Endothelial cell of umbilical vein (primary cell): ENCODE results near the gene ICAM5. TPM values are rescaled to one million over a fixed set of nuclear protein-coding genes. Genes with fewer than 3 reads are reported as not detected.
A peak's percentile ranks its signal among the peaks of the same experiment; 100 is the strongest.

Experiments
- BruUV-seq: library from RNA; stranded (reverse); fragments of 400-500 nt; replicated peaks from 2 replicates; lab custom pipeline; 2021; lab: Mats Ljungman, UMichigan
- CTCF ChIA-PET: fragments of 300-600, 350-600 bp; sonication (Branson Sonifier 250); formaldehyde crosslinking; loops from one replicate; lab custom pipeline; 2021; ENCODE audit warnings: antibody characterized with exemption, inconsistent platforms; lab: Charles Lee
- POLR2A ChIA-PET: fragments of 300-600, 350-600 bp; sonication (Branson Sonifier 250); formaldehyde crosslinking; loops from one replicate; lab custom pipeline; 2021; ENCODE audit warnings: antibody characterized with exemption, inconsistent platforms; lab: Charles Lee
- DNase-seq: peaks from one replicate; pipeline ENCODE4 v3.0.0-alpha.2; 2011; ENCODE audit warnings: low read depth, low spot score
- FAIRE-seq: peaks from 2 replicates; lab custom pipeline; 2011; peaks lifted over from hg19 to GRCh38; lab: Jason Lieb, UNC
- H2AFZ ChIP-seq: 2 replicates; pipeline ENCODE4 v1.6.0; 2012; ENCODE audit warnings: low read depth, low read length, control low read depth, inconsistent platforms
- H3K27ac ChIP-seq: 2 replicates; pipeline ENCODE4 v1.5.1; 2011; ENCODE audit warnings: low read depth, mild to moderate bottlenecking, control low read depth, low read length, moderate library complexity; ENCODE audit not compliant: insufficient read depth
- H3K27me3 ChIP-seq, 2 experiments: 2 replicates each; pipeline versions ENCODE4 v1.6.0 to v1.6.1; 2011; ENCODE audit warnings: low read length in 2 of 2, mixed read lengths in 1 of 2; ENCODE audit not compliant: control insufficient read depth in 2 of 2, insufficient read depth in 2 of 2
- H3K36me3 ChIP-seq, 2 experiments: 2 replicates in 1 of 2; 3 replicates in 1 of 2; pipeline ENCODE4 v1.5.1; 2011; ENCODE audit warnings: low read length in 2 of 2, mild to moderate bottlenecking in 1 of 2, moderate library complexity in 1 of 2; ENCODE audit not compliant: control insufficient read depth in 2 of 2, insufficient read depth in 2 of 2; ENCODE audit errors: extremely low read depth in 1 of 2
- H3K4me1 ChIP-seq: 3 replicates; pipeline ENCODE4 v1.5.1; 2011; ENCODE audit warnings: mild to moderate bottlenecking, low read length; ENCODE audit not compliant: control insufficient read depth, insufficient read depth; ENCODE audit errors: extremely low read depth
- H3K4me2 ChIP-seq: 2 replicates; pipeline ENCODE4 v1.6.1; 2011; ENCODE audit warnings: low read length, control low read depth, mixed read lengths; ENCODE audit not compliant: insufficient read depth
- H3K4me3 ChIP-seq, 3 experiments: fragments of 200-600 bp in 1 of 3; sonication (generic), shearing (Covaris generic) in 1 of 3; replicated peaks in 1 of 3; 2 replicates each; pipeline ENCODE4 v1.5.1; 2011 to 2016; ENCODE audit warnings: control low read depth in 3 of 3, low read length in 3 of 3, mild to moderate bottlenecking in 2 of 3, inconsistent platforms in 1 of 3, low read depth in 1 of 3, moderate library complexity in 1 of 3; ENCODE audit not compliant: insufficient read depth in 1 of 3
- H3K79me2 ChIP-seq: 2 replicates; pipeline ENCODE4 v1.6.0; 2012; ENCODE audit warnings: low read length, inconsistent platforms; ENCODE audit not compliant: control insufficient read depth, insufficient read depth
- H3K9ac ChIP-seq: replicated peaks from 2 replicates; pipeline ENCODE3; 2011; ENCODE audit warnings: low read length, control low read depth; ENCODE audit not compliant: insufficient read depth; ENCODE audit errors: extremely low read depth
- H3K9me1 ChIP-seq: replicated peaks from 3 replicates; pipeline ENCODE4 v1.6.0; 2011; ENCODE audit warnings: mild to moderate bottlenecking, low read length; ENCODE audit not compliant: control insufficient read depth, insufficient read depth; ENCODE audit errors: extremely low read depth
- H3K9me3 ChIP-seq: replicated peaks from 2 replicates; pipeline ENCODE4 v1.5.1; 2012; ENCODE audit warnings: low read length, inconsistent platforms; ENCODE audit not compliant: control insufficient read depth, insufficient read depth
- H4K20me1 ChIP-seq: replicated peaks from 2 replicates; pipeline ENCODE3; 2011; ENCODE audit warnings: mild to moderate bottlenecking, low read length; ENCODE audit not compliant: control insufficient read depth, insufficient read depth; ENCODE audit errors: extremely low read depth
- CTCF ChIP-seq, 2 donors: IDR thresholded peaks; 1 replicate in 1 of 2; 2 replicates in 1 of 2; pipeline ENCODE4 v1.5.1; 2011; ENCODE audit warnings: low read length in 2 of 2, mild to moderate bottlenecking in 2 of 2, moderate library complexity in 2 of 2, control low read depth in 1 of 2, inconsistent platforms in 1 of 2, low read depth in 1 of 2; ENCODE audit not compliant: insufficient read depth in 1 of 2; ENCODE audit errors: extremely low read depth in 1 of 2
- EZH2 ChIP-seq: IDR thresholded peaks from 2 replicates; pipeline ENCODE4 v1.6.1; 2012; ENCODE audit warnings: borderline replicate concordance, low read depth, mild to moderate bottlenecking, moderate library complexity, low read length, inconsistent platforms; ENCODE audit not compliant: severe bottlenecking
- FOS ChIP-seq: IDR thresholded peaks from 2 replicates; pipeline ENCODE4 v1.6.1; 2011; ENCODE audit warnings: mild to moderate bottlenecking, low read length, moderate library complexity, borderline replicate concordance; ENCODE audit not compliant: insufficient read depth
- GATA2 ChIP-seq: IDR thresholded peaks from 2 replicates; pipeline ENCODE4 v1.7.0; 2011; ENCODE audit warnings: low read depth, mild to moderate bottlenecking, moderate library complexity, mixed read lengths, low read length; ENCODE audit not compliant: insufficient read length, insufficient read depth
- JUN ChIP-seq: IDR thresholded peaks from 2 replicates; pipeline ENCODE4 v1.6.1; 2011; ENCODE audit warnings: borderline replicate concordance, low read depth; ENCODE audit not compliant: insufficient read length, insufficient read depth
- MAX ChIP-seq: IDR thresholded peaks from 2 replicates; pipeline ENCODE4 v1.6.1; 2011; ENCODE audit not compliant: insufficient read depth, insufficient read length
- MYC ChIP-seq: IDR thresholded peaks from one replicate; pipeline ENCODE4 v1.6.1; 2011; ENCODE audit warnings: mild to moderate bottlenecking, low read depth, low read length
- POLR2A ChIP-seq: IDR thresholded peaks from 2 replicates; pipeline ENCODE4 v1.6.1; 2012; ENCODE audit warnings: low read depth, mild to moderate bottlenecking, control low read depth, low read length
- POLR2AphosphoS5 ChIP-seq: IDR thresholded peaks from 2 replicates; pipeline ENCODE4 v1.6.1; 2012; ENCODE audit warnings: low read depth, mild to moderate bottlenecking, control low read depth, low read length, moderate library complexity; ENCODE audit not compliant: insufficient read depth
- dilution Hi-C: fragments of 300-500 bp; cut with MboI; formaldehyde crosslinking; loops from one replicate; pipeline ENCODE4 v1.15.0; 2019; ENCODE audit warnings: low sequenced_read_pairs; ENCODE audit not compliant: extremely low pct_ligation_motif_present
- intact Hi-C: fragments of 100-400 bp; cut with micrococcal nuclease; formaldehyde crosslinking; loops from one replicate; pipeline ENCODE4 v1.10.0; 2022
- polyA plus RNA-seq, 4 experiments: library from polyadenylated mRNA; depleted of rRNA in 3 of 4; stranded (reverse) in 3 of 4; unstranded in 1 of 4; fragments of >200 nt; gene quantifications; 2 replicates each; pipeline versions ENCODE4 v1.2.1 to v1.2.3, GENCODE V29; 2011 to 2012; ENCODE audit warnings: missing spikeins in 1 of 4
- total RNA-seq: library from RNA; stranded (reverse); gene quantifications from 2 replicates; pipeline ENCODE4 v1.2.3, GENCODE V29; 2021

Gene ICAM5
- total and polyA plus RNA-seq, 2 donors (not counting 3 experiments of a cell fraction or from before 2014, with no cell fraction given), result 0.10 to 0.40 TPM

GRCh38 chr19:10290357-10290875 lies 664 bp downstream of the ICAM5 start:
- intact Hi-C loops (loop anchor here (2.0 kb wide), 1 partner anchor 44 kb away; no protein-coding TSS in a partner anchor), dilution Hi-C loops (no loop called here)
- no peak overlapping the region for H3K4me3 ChIP-seq
- no peaks in the 10 kb centered on the region for H4K20me1 ChIP-seq
- peaks cover 47 to 62% of the 10 kb centered on the region in 2 experiments for H3K27me3 ChIP-seq
- H2AFZ ChIP-seq, result no peak overlapping the region
- DNase-seq (no peak), FAIRE-seq (no peak)
- H3K4me1 ChIP-seq, result peaks cover 29% of the 10 kb centered on the region
- TF ChIP-seq MYC (no peak), POLR2A (no peak), JUN (no peak), MAX (no peak), EZH2 (no peak), FOS (no peak), CTCF (IDR thresholded peaks at IDR 0.05; ENCODE audit: extremely low read depth in 1 of 2, insufficient read depth in 1 of 2, low read depth in 1 of 2, low read length in 2 of 2) (no peak), GATA2 (no peak), POLR2AphosphoS5 (no peak)
- no TSS peak for BruUV-seq
- no peaks in the 10 kb centered on the region for H3K79me2 ChIP-seq
- no peak overlapping the region for H3K9ac ChIP-seq
- no peak overlapping the region for H3K27ac ChIP-seq
- POLR2A ChIA-PET, result interaction anchor here (0.7 to 2.2 kb wide), 2 partner anchors 12 to 19 kb away, joined by 6 to 15 read pairs; partner anchors contain the start of gene ICAM1
- no peaks in the 10 kb centered on the region for H3K9me3 ChIP-seq
- no peaks in the 10 kb centered on the region for H3K9me1 ChIP-seq
- H3K36me3 ChIP-seq, result no peaks in the 10 kb centered on the region
- peak overlapping the region; percentile 43 for H3K4me2 ChIP-seq
- CTCF ChIA-PET, result interaction anchor here (0.7 to 2.4 kb wide), 6 partner anchors 11 to 126 kb away, joined by 3 to 29 read pairs (median 8); partner anchors contain the start of gene ICAM1
